HL-60 (cell line): ENCODE measurements around the gene MYCBP.

Experiments used
- DNase-seq, 2 experiments: peaks; one replicate each; pipeline ENCODE4 v3.0.0-alpha.2; 2010 to 2020; ENCODE audit warnings: low read depth in 1 of 2, low spot score in 1 of 2
- H3K27ac ChIP-seq: fragments of 250-450 bp; sonication (Bioruptor Pico); replicated peaks from 2 replicates; pipeline ENCODE4 v1.5.1; 2020; ENCODE audit warnings: mild to moderate bottlenecking, moderate library complexity
- H3K27me3 ChIP-seq: fragments of 250-450 bp; sonication (Bioruptor Pico); 2 replicates; pipeline ENCODE4 v1.5.1; 2021; ENCODE audit warnings: mild to moderate bottlenecking, moderate library complexity; ENCODE audit not compliant: insufficient read depth, poor library complexity, severe bottlenecking
- H3K4me3 ChIP-seq: replicated peaks from 2 replicates; pipeline ENCODE4 v1.5.1; 2011; ENCODE audit warnings: mild to moderate bottlenecking, control low read depth, low read length; ENCODE audit not compliant: insufficient read depth
- CTCF ChIP-seq: IDR thresholded peaks from one replicate; pipeline ENCODE4 v1.5.1; 2011; ENCODE audit warnings: low read length, control low read depth, inconsistent platforms; ENCODE audit not compliant: insufficient read depth
- GABPA ChIP-seq: IDR thresholded peaks from 2 replicates; pipeline ENCODE4 v1.6.1; 2012; ENCODE audit warnings: low read depth
- POLR2AphosphoS5 ChIP-seq: IDR thresholded peaks from 2 replicates; pipeline ENCODE4 v1.6.1; 2012; ENCODE audit warnings: low read depth
- SPI1 ChIP-seq: IDR thresholded peaks from 2 replicates; pipeline ENCODE4 v1.6.1; 2012; ENCODE audit warnings: low read depth, mild to moderate bottlenecking, borderline replicate concordance
- TF ChIP-seq, protein P1 (sequence below): IDR thresholded peaks from 2 replicates; pipeline ENCODE4 v1.6.1; 2012; ENCODE audit warnings: low read depth; ENCODE audit not compliant: insufficient replicate concordance

The MYCBP gene

DNA sequence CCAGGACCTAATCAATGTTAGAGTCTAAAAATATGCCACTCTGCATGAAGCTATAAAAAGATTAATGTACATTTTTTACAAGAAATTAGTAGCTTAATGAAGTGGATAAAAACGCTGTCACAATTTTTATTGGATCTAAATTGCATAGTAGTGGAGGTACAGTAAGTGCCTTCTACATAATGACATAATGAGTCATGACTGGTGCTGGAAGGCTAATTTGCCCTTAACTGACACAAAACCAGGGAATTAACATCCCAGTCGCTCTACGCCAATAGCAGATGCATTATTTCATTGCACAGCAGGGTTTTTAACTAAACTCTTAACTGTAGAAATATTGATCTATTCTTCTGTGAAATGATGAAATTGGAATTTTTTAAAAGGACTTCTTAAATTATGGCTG lies 46.9 kb downstream of the MYCBP start:
- Histone ChIP-seq H3K27ac (no peak overlapping the region), H3K27me3 (no peaks in the 10 kb centered on the region), H3K4me3 (no peak overlapping the region)
- no peak for TF ChIP-seq GABPA
- TF ChIP-seq SPI1 = no peak
- TF ChIP-seq, protein P1, sequence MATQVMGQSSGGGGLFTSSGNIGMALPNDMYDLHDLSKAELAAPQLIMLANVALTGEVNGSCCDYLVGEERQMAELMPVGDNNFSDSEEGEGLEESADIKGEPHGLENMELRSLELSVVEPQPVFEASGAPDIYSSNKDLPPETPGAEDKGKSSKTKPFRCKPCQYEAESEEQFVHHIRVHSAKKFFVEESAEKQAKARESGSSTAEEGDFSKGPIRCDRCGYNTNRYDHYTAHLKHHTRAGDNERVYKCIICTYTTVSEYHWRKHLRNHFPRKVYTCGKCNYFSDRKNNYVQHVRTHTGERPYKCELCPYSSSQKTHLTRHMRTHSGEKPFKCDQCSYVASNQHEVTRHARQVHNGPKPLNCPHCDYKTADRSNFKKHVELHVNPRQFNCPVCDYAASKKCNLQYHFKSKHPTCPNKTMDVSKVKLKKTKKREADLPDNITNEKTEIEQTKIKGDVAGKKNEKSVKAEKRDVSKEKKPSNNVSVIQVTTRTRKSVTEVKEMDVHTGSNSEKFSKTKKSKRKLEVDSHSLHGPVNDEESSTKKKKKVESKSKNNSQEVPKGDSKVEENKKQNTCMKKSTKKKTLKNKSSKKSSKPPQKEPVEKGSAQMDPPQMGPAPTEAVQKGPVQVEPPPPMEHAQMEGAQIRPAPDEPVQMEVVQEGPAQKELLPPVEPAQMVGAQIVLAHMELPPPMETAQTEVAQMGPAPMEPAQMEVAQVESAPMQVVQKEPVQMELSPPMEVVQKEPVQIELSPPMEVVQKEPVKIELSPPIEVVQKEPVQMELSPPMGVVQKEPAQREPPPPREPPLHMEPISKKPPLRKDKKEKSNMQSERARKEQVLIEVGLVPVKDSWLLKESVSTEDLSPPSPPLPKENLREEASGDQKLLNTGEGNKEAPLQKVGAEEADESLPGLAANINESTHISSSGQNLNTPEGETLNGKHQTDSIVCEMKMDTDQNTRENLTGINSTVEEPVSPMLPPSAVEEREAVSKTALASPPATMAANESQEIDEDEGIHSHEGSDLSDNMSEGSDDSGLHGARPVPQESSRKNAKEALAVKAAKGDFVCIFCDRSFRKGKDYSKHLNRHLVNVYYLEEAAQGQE = no peak
- no peak for TF ChIP-seq CTCF
- no peak for TF ChIP-seq POLR2AphosphoS5
- no peak for DNase-seq

DNA sequence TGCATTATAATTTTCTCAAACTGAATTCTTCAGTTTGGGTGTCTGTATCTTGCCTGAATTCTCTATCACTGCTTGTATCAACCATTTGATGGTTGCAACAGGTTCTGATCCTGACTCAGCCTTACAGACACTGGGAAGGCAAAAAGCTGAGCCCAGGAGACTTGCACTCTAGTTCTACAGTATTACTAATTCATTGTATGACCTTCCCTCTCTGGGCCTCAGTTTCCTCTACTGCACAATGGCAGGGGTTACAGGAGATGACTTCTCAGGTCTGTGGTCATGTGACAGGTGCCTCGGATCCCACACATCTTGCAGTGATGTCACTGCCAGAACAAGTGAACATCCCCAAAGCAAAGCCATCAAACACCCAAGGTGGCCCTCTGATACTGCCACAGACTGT lies 52.3 kb downstream of the MYCBP start:
- TF ChIP-seq, protein P1 = no peak
- TF ChIP-seq POLR2AphosphoS5 = no peak
- no peak for TF ChIP-seq GABPA
- no peak for TF ChIP-seq CTCF
- TF ChIP-seq SPI1 = no peak
- no peaks in the 10 kb centered on the region for H3K27me3 ChIP-seq
- no peak for DNase-seq
- no peak overlapping the region for H3K4me3 ChIP-seq
- no peak overlapping the region for H3K27ac ChIP-seq

DNA sequence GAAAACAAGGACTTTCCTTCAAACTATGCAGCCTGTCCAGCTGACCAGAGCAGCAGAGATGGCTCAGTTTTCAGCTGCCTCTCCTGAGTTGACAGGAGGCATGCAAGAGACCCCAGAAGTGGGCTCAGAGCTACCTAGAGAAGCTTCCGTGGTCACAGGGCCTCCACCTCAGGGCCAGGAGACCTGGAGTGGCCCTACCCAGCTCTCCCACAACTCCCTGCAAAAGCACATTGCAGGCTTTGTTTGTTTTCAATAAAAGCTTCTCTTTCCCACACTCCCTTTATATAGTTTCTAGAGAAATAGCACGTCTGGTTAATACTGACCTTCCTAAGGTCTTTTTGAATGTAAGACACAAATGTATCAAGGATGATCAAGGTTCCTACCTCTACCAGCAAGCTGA lies 53.6 kb downstream of the MYCBP start:
- no peak for DNase-seq
- no peak overlapping the region for H3K4me3 ChIP-seq
- no peak overlapping the region for H3K27ac ChIP-seq
- H3K27me3 ChIP-seq = no peaks in the 10 kb centered on the region
- TF ChIP-seq POLR2AphosphoS5 (no peak), CTCF (no peak), SPI1 (no peak), GABPA (no peak)
- TF ChIP-seq, protein P1 = no peak
